Prostate gland (tissue), 2 donors: Measurements from ENCODE around the gene ZNF486.
"Not testable (repeated sequence)": the region's sequence is repeated elsewhere in the genome, so short reads cannot be mapped to it uniquely, and the experiment has no call there.

ENCODE experiments used
- POLR2AphosphoS5 ChIP-seq: sonication (generic); formaldehyde crosslinking; IDR thresholded peaks from one replicate; pipeline ENCODE4 v1.6.1; 2017; ENCODE audit warnings: antibody characterized with exemption
- TF ChIP-seq, protein P1 (sequence below), 4 experiments: fragments of 200-600 bp in 2 of 4; fragments of 450-650 bp in 2 of 4; sonication (generic) in 2 of 4; IDR thresholded peaks; 1 replicate in 3 of 4; 2 replicates in 1 of 4; pipeline ENCODE4 v1.5.1; 2016 to 2019; ENCODE audit warnings: antibody characterized with exemption in 4 of 4, mild to moderate bottlenecking in 2 of 4, moderate library complexity in 2 of 4

DNA sequence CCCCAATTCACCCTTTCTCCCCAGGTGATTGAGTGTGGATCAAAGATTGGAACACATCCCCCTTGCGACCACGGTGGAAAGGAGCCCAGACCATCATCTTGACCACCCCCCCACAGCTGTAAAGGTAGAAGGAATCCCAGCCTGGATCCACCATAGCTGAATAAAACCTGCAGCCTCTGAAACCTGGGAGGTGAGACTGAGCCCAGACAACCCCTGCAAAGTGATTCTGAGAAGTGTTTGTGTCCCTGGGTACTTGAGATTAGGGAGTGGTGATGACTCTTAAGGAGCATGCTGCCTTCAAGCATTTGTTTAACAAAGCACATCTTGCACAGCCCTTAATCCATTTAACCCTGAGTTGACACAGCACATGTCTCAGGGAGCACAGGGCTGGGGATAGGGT is 81.2 kb downstream of the ZNF486 start:
- not testable (repeated sequence) for TF ChIP-seq POLR2AphosphoS5
- TF ChIP-seq, protein P1, sequence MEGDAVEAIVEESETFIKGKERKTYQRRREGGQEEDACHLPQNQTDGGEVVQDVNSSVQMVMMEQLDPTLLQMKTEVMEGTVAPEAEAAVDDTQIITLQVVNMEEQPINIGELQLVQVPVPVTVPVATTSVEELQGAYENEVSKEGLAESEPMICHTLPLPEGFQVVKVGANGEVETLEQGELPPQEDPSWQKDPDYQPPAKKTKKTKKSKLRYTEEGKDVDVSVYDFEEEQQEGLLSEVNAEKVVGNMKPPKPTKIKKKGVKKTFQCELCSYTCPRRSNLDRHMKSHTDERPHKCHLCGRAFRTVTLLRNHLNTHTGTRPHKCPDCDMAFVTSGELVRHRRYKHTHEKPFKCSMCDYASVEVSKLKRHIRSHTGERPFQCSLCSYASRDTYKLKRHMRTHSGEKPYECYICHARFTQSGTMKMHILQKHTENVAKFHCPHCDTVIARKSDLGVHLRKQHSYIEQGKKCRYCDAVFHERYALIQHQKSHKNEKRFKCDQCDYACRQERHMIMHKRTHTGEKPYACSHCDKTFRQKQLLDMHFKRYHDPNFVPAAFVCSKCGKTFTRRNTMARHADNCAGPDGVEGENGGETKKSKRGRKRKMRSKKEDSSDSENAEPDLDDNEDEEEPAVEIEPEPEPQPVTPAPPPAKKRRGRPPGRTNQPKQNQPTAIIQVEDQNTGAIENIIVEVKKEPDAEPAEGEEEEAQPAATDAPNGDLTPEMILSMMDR (IDR thresholded peaks at IDR 0.05) = not testable (repeated sequence)
